H9 (cell line): ENCODE results near the gene CAMK2B. TPM values are rescaled to one million over a fixed set of nuclear protein-coding genes. Genes with fewer than 3 reads are reported as not detected.

Source experiments
- DNase-seq: peaks from one replicate; pipeline ENCODE4 v3.0.0-alpha.2; 2017
- H2AFZ ChIP-seq: one replicate; pipeline ENCODE4 v1.6.1; 2013; ENCODE audit warnings: mild to moderate bottlenecking, low read length, control low read depth, moderate library complexity
- H2AK5ac ChIP-seq: 2 replicates; pipeline ENCODE4 v1.6.1; 2013; ENCODE audit warnings: low read length, control low read depth, mixed read lengths; ENCODE audit not compliant: insufficient read length
- H2BK120ac ChIP-seq: one replicate; pipeline ENCODE4 v1.6.1; 2013; ENCODE audit warnings: low read depth, mild to moderate bottlenecking, low read length, control low read depth, inconsistent platforms; ENCODE audit not compliant: poor library complexity, severe bottlenecking
- H2BK12ac ChIP-seq: 2 replicates; pipeline ENCODE4 v1.6.1; 2013; ENCODE audit warnings: low read length, control low read depth, mixed read lengths, low read depth; ENCODE audit not compliant: insufficient read length
- H2BK15ac ChIP-seq: 2 replicates; pipeline ENCODE4 v1.6.1; 2013; ENCODE audit warnings: low read depth, low read length, control low read depth
- H2BK20ac ChIP-seq: one replicate; pipeline ENCODE4 v1.6.1; 2013; ENCODE audit warnings: low read depth, mild to moderate bottlenecking, low read length, control low read depth, inconsistent platforms; ENCODE audit not compliant: poor library complexity, severe bottlenecking
- H2BK5ac ChIP-seq: 2 replicates; pipeline ENCODE4 v1.6.1; 2013; ENCODE audit warnings: low read length, control low read depth, mixed read lengths; ENCODE audit not compliant: insufficient read length
- H3K14ac ChIP-seq: 2 replicates; pipeline ENCODE4 v1.6.1; 2013; ENCODE audit warnings: low read length, control low read depth; ENCODE audit not compliant: insufficient read depth
- H3K18ac ChIP-seq: 2 replicates; pipeline ENCODE4 v1.6.1; 2013; ENCODE audit warnings: low read depth, mild to moderate bottlenecking, mixed read lengths, low read length, control low read depth; ENCODE audit not compliant: insufficient read length
- H3K23ac ChIP-seq: 2 replicates; pipeline ENCODE4 v1.6.1; 2013; ENCODE audit warnings: low read length, control low read depth, mixed read lengths, low read depth; ENCODE audit not compliant: insufficient read length
- H3K23me2 ChIP-seq: 2 replicates; pipeline ENCODE4 v1.6.1; 2013; ENCODE audit warnings: low read depth, mild to moderate bottlenecking, mixed read lengths, low read length, control low read depth; ENCODE audit not compliant: insufficient read length, poor library complexity, severe bottlenecking
- H3K27ac ChIP-seq: 2 replicates; pipeline ENCODE4 v1.5.1; 2013; ENCODE audit warnings: low read length, control low read depth, mixed read lengths, low read depth; ENCODE audit not compliant: insufficient read length
- H3K27me3 ChIP-seq: 2 replicates; pipeline ENCODE4 v1.6.1; 2013; ENCODE audit warnings: low read length, control low read depth, inconsistent platforms; ENCODE audit not compliant: insufficient read depth
- H3K4ac ChIP-seq: 2 replicates; pipeline ENCODE4 v1.6.1; 2013; ENCODE audit warnings: low read depth, mild to moderate bottlenecking, control low read depth, inconsistent platforms, low read length, moderate library complexity
- H3K4me1 ChIP-seq: 2 replicates; pipeline ENCODE4 v1.6.1; 2013; ENCODE audit warnings: low read length, control low read depth, inconsistent platforms; ENCODE audit not compliant: insufficient read depth
- H3K4me2 ChIP-seq: 2 replicates; pipeline ENCODE4 v1.6.1; 2013; ENCODE audit warnings: low read length, control low read depth, mixed read lengths; ENCODE audit not compliant: insufficient read length, insufficient read depth
- H3K56ac ChIP-seq: 2 replicates; pipeline ENCODE4 v1.6.1; 2013; ENCODE audit warnings: low read depth, mild to moderate bottlenecking, mixed read lengths, low read length, control low read depth; ENCODE audit not compliant: insufficient read length
- H3K79me1 ChIP-seq: 2 replicates; pipeline ENCODE4 v1.6.1; 2013; ENCODE audit warnings: low read depth, mild to moderate bottlenecking, moderate library complexity, low read length, control low read depth, inconsistent platforms; ENCODE audit not compliant: insufficient read depth, poor library complexity, severe bottlenecking
- H3K79me2 ChIP-seq: 2 replicates; pipeline ENCODE4 v1.6.1; 2013; ENCODE audit warnings: low read length, control low read depth, inconsistent platforms; ENCODE audit not compliant: insufficient read depth
- H3K9ac ChIP-seq: 2 replicates; pipeline ENCODE4 v1.6.1; 2013; ENCODE audit warnings: low read length, control low read depth, mixed read lengths; ENCODE audit not compliant: insufficient read length; ENCODE audit errors: extremely low read depth
- H3K9me3 ChIP-seq: one replicate; pipeline ENCODE4 v1.6.1; 2013; ENCODE audit warnings: low read depth, low read length, inconsistent platforms; ENCODE audit not compliant: control insufficient read depth
- H3T11ph ChIP-seq: one replicate; pipeline ENCODE4 v1.6.1; 2013; ENCODE audit warnings: mild to moderate bottlenecking, low read length, control low read depth, inconsistent platforms
- H4K20me1 ChIP-seq: one replicate; pipeline ENCODE4 v1.6.1; 2013; ENCODE audit not compliant: control insufficient read depth, insufficient read length, insufficient read depth
- H4K5ac ChIP-seq: 2 replicates; pipeline ENCODE4 v1.6.1; 2013; ENCODE audit warnings: low read depth, mild to moderate bottlenecking, mixed read lengths, low read length, control low read depth; ENCODE audit not compliant: insufficient read length
- H4K8ac ChIP-seq: replicated peaks from 2 replicates; pipeline ENCODE4 v1.6.1; 2013; ENCODE audit warnings: low read length, control low read depth, mixed read lengths, low read depth; ENCODE audit not compliant: insufficient read length
- H4K91ac ChIP-seq: 2 replicates; pipeline ENCODE4 v1.6.1; 2013; ENCODE audit warnings: low read depth, mild to moderate bottlenecking, moderate library complexity, mixed read lengths, low read length, control low read depth; ENCODE audit not compliant: insufficient read length
- H3K27ac Mint-ChIP-seq, 3 experiments: 2 replicates in 2 of 3; 3 replicates in 1 of 3; pipeline ENCODE4 v1.8.0; 2020 to 2021; ENCODE audit warnings: mixed read lengths in 3 of 3, mild to moderate bottlenecking in 1 of 3, moderate library complexity in 1 of 3
- H3K27me3 Mint-ChIP-seq: 2 replicates; pipeline ENCODE4 v1.8.0; 2021; ENCODE audit warnings: low read depth, mild to moderate bottlenecking, moderate library complexity, mixed read lengths
- H3K36me3 Mint-ChIP-seq, 3 experiments: 2 replicates in 2 of 3; 3 replicates in 1 of 3; pipeline ENCODE4 v1.8.0; 2020 to 2021; ENCODE audit warnings: low read depth in 3 of 3, mixed read lengths in 3 of 3; ENCODE audit not compliant: insufficient read depth in 1 of 3
- H3K4me1 Mint-ChIP-seq, 2 experiments: 2 replicates each; pipeline ENCODE4 v1.8.0; 2020; ENCODE audit warnings: mixed read lengths in 2 of 2
- H3K4me3 Mint-ChIP-seq, 2 experiments: 2 replicates in 1 of 2; 3 replicates in 1 of 2; pipeline ENCODE4 v1.8.0; 2020 to 2021; ENCODE audit warnings: mild to moderate bottlenecking in 2 of 2, mixed read lengths in 2 of 2, moderate library complexity in 1 of 2
- H3K9me3 Mint-ChIP-seq, 2 experiments: 2 replicates in 1 of 2; 3 replicates in 1 of 2; pipeline ENCODE4 v1.8.0; 2020; ENCODE audit warnings: mild to moderate bottlenecking in 2 of 2, mixed read lengths in 2 of 2, moderate library complexity in 1 of 2
- WGBS: extraction: QIAGEN DNeasy Blood & Tissue Kit; methylation state at CpG from one replicate; pipeline ENCODE4 v1.1.7; 2013; ENCODE audit warnings: missing lambda C conversion rate, low lambda C conversion rate, mixed read lengths; ENCODE audit not compliant: insufficient read length; ENCODE audit errors: extremely low coverage; 5-methylcytosine and 5-hydroxymethylcytosine counted together
- total RNA-seq: library from RNA; stranded (reverse); gene quantifications from 2 replicates; pipeline ENCODE4 v1.2.1, GENCODE V29; 2021
- TF ChIP-seq, protein P1 (sequence below): fragments of 200-600 bp; sonication (generic); conservative IDR thresholded peaks from 3 replicates; pipeline ENCODE4 v1.8.0; 2021; ENCODE audit warnings: antibody characterized with exemption, mild to moderate bottlenecking

The CAMK2B gene
- total RNA-seq, 1 experiment from 2014 or later: 0.17 TPM

DNA sequence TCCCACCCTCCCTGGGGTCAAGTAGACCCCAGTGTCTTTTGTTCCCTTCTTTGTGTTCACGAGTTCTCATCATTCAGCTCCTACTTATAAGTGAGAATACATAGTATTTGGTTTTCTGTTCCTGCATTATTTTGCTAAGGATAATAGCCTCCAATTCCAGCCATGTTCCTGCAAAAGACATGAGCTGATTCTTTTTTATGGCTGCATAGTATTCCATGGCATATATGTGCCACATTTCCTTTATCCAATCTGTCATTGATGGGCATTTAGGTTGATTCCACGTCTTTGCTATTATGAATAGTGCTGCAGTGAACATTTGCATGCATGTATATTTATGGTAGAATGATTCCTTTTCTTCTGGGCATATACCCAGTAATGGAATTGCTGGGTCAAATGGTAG is 28.3 kb upstream of the CAMK2B start:
- H2BK12ac ChIP-seq: no peak overlapping the region
- DNase-seq: no peak
- H3K23me2 ChIP-seq: no peaks in the 10 kb centered on the region
- H2BK5ac ChIP-seq: no peak overlapping the region
- H3K79me1 ChIP-seq: no peaks in the 10 kb centered on the region
- no peak overlapping the region for H4K91ac ChIP-seq
- no peaks in the 10 kb centered on the region for H3K79me2 ChIP-seq
- H3K4me2 ChIP-seq: no peak overlapping the region
- H3K4me1 ChIP-seq: no peaks in the 10 kb centered on the region
- H3K27ac ChIP-seq: no peak overlapping the region
- no peaks in the 10 kb centered on the region for H3K9me3 ChIP-seq
- H2BK15ac ChIP-seq: no peak overlapping the region
- TF ChIP-seq, protein P1, sequence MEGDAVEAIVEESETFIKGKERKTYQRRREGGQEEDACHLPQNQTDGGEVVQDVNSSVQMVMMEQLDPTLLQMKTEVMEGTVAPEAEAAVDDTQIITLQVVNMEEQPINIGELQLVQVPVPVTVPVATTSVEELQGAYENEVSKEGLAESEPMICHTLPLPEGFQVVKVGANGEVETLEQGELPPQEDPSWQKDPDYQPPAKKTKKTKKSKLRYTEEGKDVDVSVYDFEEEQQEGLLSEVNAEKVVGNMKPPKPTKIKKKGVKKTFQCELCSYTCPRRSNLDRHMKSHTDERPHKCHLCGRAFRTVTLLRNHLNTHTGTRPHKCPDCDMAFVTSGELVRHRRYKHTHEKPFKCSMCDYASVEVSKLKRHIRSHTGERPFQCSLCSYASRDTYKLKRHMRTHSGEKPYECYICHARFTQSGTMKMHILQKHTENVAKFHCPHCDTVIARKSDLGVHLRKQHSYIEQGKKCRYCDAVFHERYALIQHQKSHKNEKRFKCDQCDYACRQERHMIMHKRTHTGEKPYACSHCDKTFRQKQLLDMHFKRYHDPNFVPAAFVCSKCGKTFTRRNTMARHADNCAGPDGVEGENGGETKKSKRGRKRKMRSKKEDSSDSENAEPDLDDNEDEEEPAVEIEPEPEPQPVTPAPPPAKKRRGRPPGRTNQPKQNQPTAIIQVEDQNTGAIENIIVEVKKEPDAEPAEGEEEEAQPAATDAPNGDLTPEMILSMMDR: no peak
- H4K8ac ChIP-seq: no peak overlapping the region
- H3K4ac ChIP-seq: no peak overlapping the region
- H2BK20ac ChIP-seq: no peak overlapping the region
- no peak overlapping the region for H3K9ac ChIP-seq
- H4K20me1 ChIP-seq: no peaks in the 10 kb centered on the region
- peaks cover 0 to 10% of the 10 kb centered on the region in 2 experiments; a peak in 3 of 5 replicates for H3K9me3 Mint-ChIP-seq
- WGBS: no CpG with 5 or more reads among the region's 2 CpGs
- H3K18ac ChIP-seq: no peak overlapping the region
- H3K27me3 ChIP-seq: no peaks in the 10 kb centered on the region
- H4K5ac ChIP-seq: no peak overlapping the region
- H3K36me3 Mint-ChIP-seq: no peaks in the 10 kb centered on the region
- peaks cover 3 to 5% of the 10 kb centered on the region in 2 experiments; a peak in 3 of 4 replicates for H3K4me1 Mint-ChIP-seq
- H3K27ac Mint-ChIP-seq: no peak overlapping the region
- no peak overlapping the region for H3K23ac ChIP-seq
- no peak overlapping the region for H3K4me3 Mint-ChIP-seq
- H3T11ph ChIP-seq: no peak overlapping the region
- H2AFZ ChIP-seq: no peak overlapping the region
- H3K27me3 Mint-ChIP-seq: peaks cover 45% of the 10 kb centered on the region
- H3K56ac ChIP-seq: no peak overlapping the region
- no peak overlapping the region for H3K14ac ChIP-seq
- no peak overlapping the region for H2AK5ac ChIP-seq
- no peak overlapping the region for H2BK120ac ChIP-seq
